ENCODE results near the gene MSTO1. TPM values are rescaled to one million over a fixed set of nuclear protein-coding genes. Genes with fewer than 3 reads are reported as not detected.

MSTO1 gene
- polyA plus RNA-seq, 1 donor (not counting 4 experiments of a cell fraction or from before 2014, with no cell fraction given) = 30.5 TPM

GRCh38 chr1:155643230-155643629, 33.2 kb downstream of the MSTO1 start:
- peaks cover 5% of the 10 kb centered on the region for H3K9me3 ChIP-seq (ENCODE audit: control insufficient read depth, low read depth, low read length)
- H3K79me2 ChIP-seq (ENCODE audit: control insufficient read depth, insufficient read depth, low read length) = peaks cover 4% of the 10 kb centered on the region
- no peak overlapping the region for H3K27ac ChIP-seq (ENCODE audit: control insufficient read depth, insufficient read depth, low read length)
- H3K9ac ChIP-seq (ENCODE audit: control insufficient read depth, extremely low read depth, insufficient read depth, low read length) = no peak overlapping the region
- H3K4me1 ChIP-seq (ENCODE audit: control insufficient read depth, extremely low read depth, insufficient read depth, low read length) = peaks cover 19% of the 10 kb centered on the region
- no peak overlapping the region for H3K4me3 ChIP-seq (ENCODE audit: control insufficient read depth in 2 of 3, extremely low read depth in 1 of 3, insufficient read depth in 2 of 3, low read depth in 1 of 3, low read length in 3 of 3)
- dilution Hi-C loops (cut with MboI; ENCODE audit: extremely low pct_ligation_motif_present, low sequenced_read_pairs) = no loop called here
- TF ChIP-seq, protein P1, sequence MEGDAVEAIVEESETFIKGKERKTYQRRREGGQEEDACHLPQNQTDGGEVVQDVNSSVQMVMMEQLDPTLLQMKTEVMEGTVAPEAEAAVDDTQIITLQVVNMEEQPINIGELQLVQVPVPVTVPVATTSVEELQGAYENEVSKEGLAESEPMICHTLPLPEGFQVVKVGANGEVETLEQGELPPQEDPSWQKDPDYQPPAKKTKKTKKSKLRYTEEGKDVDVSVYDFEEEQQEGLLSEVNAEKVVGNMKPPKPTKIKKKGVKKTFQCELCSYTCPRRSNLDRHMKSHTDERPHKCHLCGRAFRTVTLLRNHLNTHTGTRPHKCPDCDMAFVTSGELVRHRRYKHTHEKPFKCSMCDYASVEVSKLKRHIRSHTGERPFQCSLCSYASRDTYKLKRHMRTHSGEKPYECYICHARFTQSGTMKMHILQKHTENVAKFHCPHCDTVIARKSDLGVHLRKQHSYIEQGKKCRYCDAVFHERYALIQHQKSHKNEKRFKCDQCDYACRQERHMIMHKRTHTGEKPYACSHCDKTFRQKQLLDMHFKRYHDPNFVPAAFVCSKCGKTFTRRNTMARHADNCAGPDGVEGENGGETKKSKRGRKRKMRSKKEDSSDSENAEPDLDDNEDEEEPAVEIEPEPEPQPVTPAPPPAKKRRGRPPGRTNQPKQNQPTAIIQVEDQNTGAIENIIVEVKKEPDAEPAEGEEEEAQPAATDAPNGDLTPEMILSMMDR (optimal IDR thresholded peaks at IDR 0.05 in 1 of 3, IDR thresholded peaks at IDR 0.05 in 1 of 3, conservative IDR thresholded peaks at IDR 0.05 in 1 of 3; ENCODE audit: extremely low read depth in 1 of 3, insufficient read depth in 2 of 3, low read length in 3 of 3) = no peak
- TF ChIP-seq EZH2 (IDR thresholded peaks at IDR 0.05; ENCODE audit: low read length) = no peak
- no peaks in the 10 kb centered on the region for H3K27me3 ChIP-seq (ENCODE audit: control insufficient read depth, extremely low read depth, insufficient read depth, low read length)
- H4K20me1 ChIP-seq (ENCODE audit: control insufficient read depth, extremely low read depth, insufficient read depth, low read length) = no peaks in the 10 kb centered on the region
- H3K9me1 ChIP-seq (ENCODE audit: control insufficient read depth, extremely low read depth, insufficient read depth, low read length) = no peaks in the 10 kb centered on the region
- no peak for FAIRE-seq
- no peak overlapping the region for H3K4me2 ChIP-seq (ENCODE audit: control insufficient read depth, extremely low read depth, insufficient read depth, low read depth, low read length)
- peaks cover 0 to 11% of the 10 kb centered on the region in 2 experiments for H3K36me3 ChIP-seq (ENCODE audit: control insufficient read depth in 2 of 2, extremely low read depth in 1 of 2, insufficient read depth in 2 of 2, low read length in 2 of 2)
- no peak for DNase-seq (ENCODE audit: low read depth, low spot score)
- no peak overlapping the region for H2AFZ ChIP-seq (ENCODE audit: control insufficient read depth, low read length)

DNA sequence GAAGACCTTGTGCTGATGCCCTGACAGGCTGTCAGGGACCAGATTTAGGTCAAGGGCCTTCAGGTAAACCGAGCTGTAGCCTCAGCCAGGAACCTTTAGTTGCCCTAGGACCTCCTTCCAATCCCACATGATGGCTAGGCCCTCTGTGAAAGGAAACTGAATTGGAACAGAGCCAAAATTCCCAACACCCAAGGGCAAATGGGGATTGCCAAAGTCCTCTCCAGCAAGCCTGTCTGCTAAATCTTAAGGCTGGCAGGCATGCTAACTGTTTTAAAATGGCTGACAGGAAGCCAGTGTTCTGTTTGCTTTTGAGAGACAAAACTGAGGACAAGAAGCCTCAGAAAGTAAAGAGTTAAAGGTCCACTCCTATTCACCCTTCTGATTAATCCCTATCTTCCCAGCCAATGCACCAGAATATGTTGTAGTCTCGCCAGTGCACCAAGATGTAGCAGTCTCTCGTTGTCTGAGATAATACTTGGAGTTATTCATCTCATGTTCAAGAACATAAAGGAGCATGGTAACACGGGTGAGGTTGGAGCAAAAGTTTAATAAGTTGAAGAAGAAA, 35.1 kb downstream of the MSTO1 start:
- Histone ChIP-seq H3K9ac (ENCODE audit: control insufficient read depth, extremely low read depth, insufficient read depth, low read length) (no peak overlapping the region), H4K20me1 (ENCODE audit: control insufficient read depth, extremely low read depth, insufficient read depth, low read length) (no peaks in the 10 kb centered on the region), H3K9me3 (ENCODE audit: control insufficient read depth, low read depth, low read length) (peaks cover 5% of the 10 kb centered on the region), H3K9me1 (ENCODE audit: control insufficient read depth, extremely low read depth, insufficient read depth, low read length) (no peaks in the 10 kb centered on the region), H3K27me3 (ENCODE audit: control insufficient read depth, extremely low read depth, insufficient read depth, low read length) (no peaks in the 10 kb centered on the region), H3K27ac (ENCODE audit: control insufficient read depth, insufficient read depth, low read length) (no peak overlapping the region), H3K36me3 (ENCODE audit: control insufficient read depth in 2 of 2, extremely low read depth in 1 of 2, insufficient read depth in 2 of 2, low read length in 2 of 2) (peaks cover 0 to 10% of the 10 kb centered on the region in 2 experiments), H3K4me1 (ENCODE audit: control insufficient read depth, extremely low read depth, insufficient read depth, low read length) (peaks cover 26% of the 10 kb centered on the region), H2AFZ (ENCODE audit: control insufficient read depth, low read length) (no peak overlapping the region), H3K4me2 (ENCODE audit: control insufficient read depth, extremely low read depth, insufficient read depth, low read depth, low read length) (no peak overlapping the region), H3K79me2 (ENCODE audit: control insufficient read depth, insufficient read depth, low read length) (peaks cover 4% of the 10 kb centered on the region), H3K4me3 (ENCODE audit: control insufficient read depth in 2 of 3, extremely low read depth in 1 of 3, insufficient read depth in 2 of 3, low read depth in 1 of 3, low read length in 3 of 3) (no peak overlapping the region)
- TF ChIP-seq, protein P1 (optimal IDR thresholded peaks at IDR 0.05 in 1 of 3, IDR thresholded peaks at IDR 0.05 in 1 of 3, conservative IDR thresholded peaks at IDR 0.05 in 1 of 3; ENCODE audit: extremely low read depth in 1 of 3, insufficient read depth in 2 of 3, low read length in 3 of 3) = no peak
- TF ChIP-seq EZH2 (IDR thresholded peaks at IDR 0.05; ENCODE audit: low read length) = no peak
- FAIRE-seq (no peak), DNase-seq (ENCODE audit: low read depth, low spot score) (no peak)
- dilution Hi-C loops (cut with MboI; ENCODE audit: extremely low pct_ligation_motif_present, low sequenced_read_pairs) = no loop called here

Data from keratinocyte (primary cell).